Skeletal muscle cell (primary cell): Measurements from ENCODE around the gene NOL11.
A peak's percentile ranks its signal among the peaks of the same experiment; 100 is the strongest.
"Not testable (repeated sequence)": the region's sequence is repeated elsewhere in the genome, so short reads cannot be mapped to it uniquely, and the experiment has no call there.

ENCODE experiments used
- DNase-seq: peaks from one replicate; pipeline ENCODE4 v3.0.0-alpha.2; 2010; ENCODE audit warnings: low read depth
- H3K4me3 ChIP-seq: 2 replicates; pipeline ENCODE4 v1.5.1; 2011; ENCODE audit warnings: low read depth, mild to moderate bottlenecking, control low read depth, low read length, moderate library complexity

Gene NOL11

DNA sequence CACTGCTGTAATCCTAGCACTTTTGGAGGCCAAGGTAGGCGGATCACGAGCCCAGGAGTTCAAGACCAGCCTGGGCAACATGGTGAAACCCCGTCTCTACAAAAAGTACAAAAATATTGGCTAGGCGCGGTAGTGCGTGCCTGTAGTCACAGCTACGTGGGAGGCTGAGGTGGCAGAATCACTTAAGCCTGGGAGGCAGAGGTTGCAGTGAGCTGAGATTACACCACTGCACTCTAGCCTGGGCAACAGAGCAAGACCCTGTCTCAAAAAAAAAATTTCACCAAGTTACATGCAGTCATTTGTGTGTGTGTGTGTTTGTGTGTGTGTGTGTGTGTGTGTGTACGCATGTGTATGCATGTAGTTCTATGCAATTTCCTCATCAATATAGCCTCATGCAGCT is 14.9 kb upstream of the NOL11 start:
- not testable (repeated sequence) for DNase-seq, H3K4me3 ChIP-seq

- DNase-seq: no peak
- no peak overlapping the region for H3K4me3 ChIP-seq
These were observed 10.3 kb upstream of the NOL11 start for GRCh38 chr17:67707442-67707841.

DNA sequence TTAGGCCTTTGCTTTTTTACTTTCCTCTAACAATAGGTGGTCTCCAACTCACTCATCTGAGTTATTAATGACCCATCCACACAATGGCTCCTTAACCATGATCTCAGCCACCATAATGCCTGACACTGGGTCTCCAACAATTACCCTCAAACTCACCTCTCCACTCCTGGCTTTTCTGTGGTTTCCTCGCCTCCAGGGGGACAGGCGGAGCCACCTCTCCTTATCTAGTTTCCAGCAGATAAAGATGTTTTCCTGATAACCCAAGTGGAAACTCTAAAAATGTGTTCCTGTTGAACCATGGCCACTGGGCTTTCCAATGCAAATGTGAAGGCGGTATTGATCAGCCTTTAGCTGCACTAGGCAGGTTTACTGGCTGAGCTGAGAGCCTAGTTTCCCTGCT is 9.4 kb upstream of the NOL11 start:
- no peak for DNase-seq
- no peak overlapping the region for H3K4me3 ChIP-seq

DNA sequence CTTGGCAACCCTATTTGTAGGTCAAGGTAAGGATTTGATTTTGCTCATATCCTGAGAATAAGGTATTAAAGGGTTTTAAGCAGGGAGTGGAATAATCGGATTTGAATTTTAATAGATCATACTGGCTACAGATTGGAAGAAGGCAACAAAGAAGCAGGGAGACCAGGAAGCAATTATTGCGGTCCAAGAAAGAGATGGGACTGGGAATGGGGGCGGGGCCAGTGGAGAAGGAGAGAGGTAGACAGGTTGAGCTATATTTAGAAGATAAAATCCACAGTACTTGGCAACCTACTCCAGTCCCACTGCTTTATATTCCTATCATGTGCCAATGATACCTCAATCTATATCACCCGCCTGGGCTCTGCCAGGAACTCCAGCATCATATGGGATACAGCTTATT is 5.8 kb upstream of the NOL11 start:
- no peak for DNase-seq
- no peak overlapping the region for H3K4me3 ChIP-seq

DNA sequence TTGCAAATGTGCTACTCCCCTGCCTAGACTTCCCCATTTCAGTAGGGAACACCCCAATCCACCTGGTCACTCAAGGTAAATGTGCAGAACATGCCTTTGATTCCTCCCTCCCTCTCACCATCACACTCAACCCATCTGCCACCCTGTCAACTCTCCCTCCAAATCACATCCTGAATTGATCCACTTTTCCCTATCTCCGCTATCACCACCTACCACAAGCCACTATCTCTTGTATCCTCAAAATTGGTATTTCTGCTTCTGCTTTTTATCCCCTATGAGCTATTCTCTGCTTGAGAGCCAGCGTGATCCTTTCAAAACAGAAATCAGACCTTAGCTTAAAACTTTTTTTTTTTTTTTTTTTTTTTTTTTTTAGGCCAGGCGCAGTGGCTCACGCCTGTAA is 5.4 kb upstream of the NOL11 start:
- H3K4me3 ChIP-seq: no peak overlapping the region
- DNase-seq: no peak

DNA sequence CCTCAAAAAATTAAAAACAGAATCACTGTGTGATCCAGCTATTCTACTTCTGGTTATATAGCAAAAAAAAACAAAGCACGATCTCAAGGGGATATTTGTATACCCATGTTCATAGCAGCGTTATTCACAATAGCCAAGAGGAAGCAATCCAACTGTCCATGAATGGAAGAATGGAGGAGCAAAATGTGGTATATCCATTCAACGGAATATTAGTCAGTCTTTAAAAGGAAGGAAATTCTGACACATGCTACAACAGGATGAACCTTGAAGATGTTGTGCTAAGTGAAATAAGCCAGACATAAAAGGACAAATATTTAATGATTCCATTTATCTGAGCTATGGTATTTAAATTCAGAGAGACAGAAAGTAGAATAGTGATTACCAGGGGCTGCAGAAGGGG is 4.6 kb upstream of the NOL11 start:
- DNase-seq: no peak
- no peak overlapping the region for H3K4me3 ChIP-seq

GRCh38 chr17:67716405-67716798 is 1.3 kb upstream of the NOL11 start:
- no peak overlapping the region for H3K4me3 ChIP-seq
- DNase-seq: no peak

GRCh38 chr17:67717192-67717623 is 528 bp upstream of the NOL11 start:
- DNase-seq: no peak

GRCh38 chr17:67718325-67718941 is 697 bp downstream of the NOL11 start:
- DNase-seq: no peak
- peak overlapping the region; percentile 67 for H3K4me3 ChIP-seq

More at GRCh38 chr17:67717192-67717623, 528 bp upstream of the NOL11 start:
- peak overlapping the region; percentile 67 for H3K4me3 ChIP-seq

GRCh38 chr17:67725373-67725791 is 7.6 kb downstream of the NOL11 start:
- no peak for DNase-seq
- H3K4me3 ChIP-seq: no peak overlapping the region

DNA sequence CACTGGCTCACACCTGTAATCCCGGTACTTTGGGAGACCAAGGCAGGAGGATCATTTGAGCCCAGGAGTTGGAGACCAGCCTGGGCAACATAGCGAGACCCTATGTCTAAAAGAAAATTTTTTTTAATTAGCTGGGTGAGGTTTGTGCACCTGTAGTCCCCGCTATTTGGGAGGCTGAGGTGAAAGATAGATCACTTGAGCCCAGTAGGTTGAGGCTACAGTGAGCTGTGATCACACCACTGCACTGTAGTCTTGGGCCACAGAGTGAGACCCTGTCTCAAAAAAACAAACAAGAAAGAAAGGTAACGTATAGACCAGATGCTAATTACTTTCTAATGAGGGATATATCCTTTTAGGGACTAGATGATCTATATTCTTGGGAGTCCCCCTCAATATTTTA is 8.1 kb downstream of the NOL11 start:
- H3K4me3 ChIP-seq: no peak overlapping the region
- DNase-seq: no peak

DNA sequence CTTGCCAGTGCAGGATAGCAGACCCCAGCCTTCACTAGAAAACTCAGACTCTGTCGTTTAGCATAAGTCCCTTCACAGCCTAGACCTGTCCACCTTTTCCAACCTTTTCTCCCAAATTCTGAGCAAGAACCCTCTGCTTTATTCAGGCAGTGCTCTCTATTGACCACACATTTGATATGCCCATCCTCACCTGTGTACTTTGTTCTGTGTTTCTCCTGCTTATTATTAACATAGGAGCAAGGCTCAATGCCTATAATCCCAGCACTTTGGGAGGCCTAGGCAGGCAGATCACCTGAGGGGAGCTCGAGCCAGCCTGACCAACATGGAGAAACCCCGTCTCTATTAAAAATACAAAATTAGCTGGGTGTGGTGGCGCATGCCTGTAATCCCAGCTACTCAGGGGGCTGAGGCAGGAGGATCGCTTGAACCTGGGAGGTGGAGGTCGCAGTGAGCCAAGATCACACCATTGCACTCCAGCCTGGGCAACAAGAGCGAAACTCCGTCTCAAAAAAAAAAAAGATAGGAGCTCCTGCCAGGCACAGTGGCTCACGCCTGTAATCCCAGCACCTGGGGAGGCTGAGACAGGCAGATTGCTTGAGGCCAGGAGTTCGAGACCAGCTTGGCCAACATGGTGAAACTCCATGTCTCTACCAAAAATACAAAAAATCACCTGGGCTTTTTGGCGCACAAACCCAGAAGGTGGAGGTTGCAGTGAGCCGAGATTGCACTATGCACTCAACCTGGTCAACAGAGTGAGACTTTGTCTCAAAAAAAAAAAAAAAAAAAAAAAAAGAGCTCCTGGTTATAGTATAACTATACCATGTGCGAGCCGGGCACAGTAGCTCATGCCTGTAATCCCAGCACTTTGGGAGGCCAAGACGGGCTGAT is 9.7 kb downstream of the NOL11 start:
- not testable (repeated sequence) for DNase-seq, H3K4me3 ChIP-seq

- no peak for DNase-seq
- no peak overlapping the region for H3K4me3 ChIP-seq
These were observed 12.2 kb downstream of the NOL11 start for GRCh38 chr17:67729903-67730302.

- no peak for DNase-seq
- no peak overlapping the region for H3K4me3 ChIP-seq
These were observed 13.0 kb downstream of the NOL11 start for GRCh38 chr17:67730731-67731130.

GRCh38 chr17:67733449-67733848 is 15.7 kb downstream of the NOL11 start:
- no peak overlapping the region for H3K4me3 ChIP-seq
- no peak for DNase-seq

DNA sequence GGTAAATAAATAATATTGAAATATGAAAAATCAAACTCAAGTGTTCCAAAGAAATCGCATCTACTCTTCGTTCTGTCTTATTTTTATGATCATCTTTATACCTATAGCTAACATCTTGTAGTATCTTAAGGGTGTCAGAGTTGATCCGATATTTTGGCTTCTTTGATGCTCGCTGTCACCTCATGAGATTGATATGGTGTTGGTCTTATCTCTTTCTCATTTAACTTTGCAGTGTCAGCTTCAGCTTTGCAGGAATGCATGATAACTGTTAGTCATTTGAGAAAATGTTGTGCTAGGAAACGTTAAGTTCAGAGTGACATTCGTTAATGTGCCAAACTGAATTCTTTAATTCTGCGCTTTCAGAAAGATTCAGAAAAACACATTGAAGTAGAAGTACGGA is 19.4 kb downstream of the NOL11 start:
- DNase-seq: no peak

DNA sequence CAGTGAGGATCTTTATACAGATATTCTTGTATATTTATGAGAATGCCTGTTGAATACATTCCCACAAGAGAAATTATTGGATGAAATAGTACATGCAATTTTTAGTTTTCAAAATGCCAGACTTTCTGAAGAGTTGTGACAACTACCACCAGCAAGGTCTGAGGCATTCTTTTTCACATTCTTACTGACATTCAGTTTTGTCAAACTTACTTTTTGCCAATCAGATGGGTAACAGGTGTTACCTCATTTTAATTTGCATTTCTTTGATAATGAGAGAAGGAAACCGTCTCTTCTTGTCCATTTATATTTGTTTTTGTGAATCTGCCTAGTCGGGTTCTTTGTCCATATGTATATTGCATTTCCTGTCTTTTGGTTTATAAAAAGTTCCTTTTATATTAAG is 24.3 kb downstream of the NOL11 start:
- no peak overlapping the region for H3K4me3 ChIP-seq
- DNase-seq: no peak

More for the DNA sequence above, 19.4 kb downstream of the NOL11 start:
- no peak overlapping the region for H3K4me3 ChIP-seq

GRCh38 chr17:67746704-67747571 is 29.2 kb downstream of the NOL11 start:
- H3K4me3 ChIP-seq: no peak overlapping the region
- no peak for DNase-seq

- no peak overlapping the region for H3K4me3 ChIP-seq
- no peak for DNase-seq
These were observed 30.0 kb downstream of the NOL11 start for GRCh38 chr17:67747681-67748235.

DNA sequence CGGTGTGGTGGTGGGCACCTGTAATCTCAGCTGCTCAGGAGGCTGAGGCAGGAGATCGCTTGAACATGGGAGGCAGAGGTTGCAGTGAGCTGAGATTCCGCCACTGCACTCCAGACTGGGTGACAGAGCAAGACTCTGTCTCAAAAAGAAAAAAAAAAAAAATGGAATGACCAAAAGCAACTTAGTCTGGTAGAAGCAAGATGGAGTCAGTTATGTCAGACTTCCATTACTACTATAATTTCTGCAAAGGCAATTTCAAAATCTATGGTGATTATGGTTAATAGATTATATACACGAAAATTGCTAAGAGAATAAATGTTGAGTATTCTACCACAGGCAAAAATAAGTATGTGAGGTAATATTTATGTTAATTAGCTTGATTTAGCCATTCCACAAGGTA is 32.3 kb downstream of the NOL11 start:
- no peak for DNase-seq
- no peak overlapping the region for H3K4me3 ChIP-seq
